Posterior cingulate gyrus (tissue), 11 donors: ENCODE measurements around the gene CCDC174.

Experiments used
- DNase-seq, 10 donors: peaks; one replicate each; pipeline versions ENCODE4 v3.0.0 to v3.0.0-alpha.2; 2020 to 2021; ENCODE audit warnings: mixed read lengths in 3 of 10
- intact Hi-C: fragments of 100-400 bp; cut with DNase I; formaldehyde crosslinking; loops from one replicate; pipeline ENCODE4 v1.15.1; 2023

The CCDC174 gene

GRCh38 chr3:14691239-14691638 is 39.7 kb downstream of the CCDC174 start:
- no peak for DNase-seq
- intact Hi-C loops = no loop called here

- no peak for DNase-seq
- intact Hi-C loops = no loop called here
Observed at GRCh38 chr3:14691719-14692118, 40.2 kb downstream of the CCDC174 start.

GRCh38 chr3:14698601-14699244 is 47.2 kb downstream of the CCDC174 start:
- DNase-seq = no peak
- intact Hi-C loops = no loop called here

GRCh38 chr3:14699643-14700042 is 48.1 kb downstream of the CCDC174 start:
- DNase-seq = no peak

GRCh38 chr3:14700891-14701290 is 49.3 kb downstream of the CCDC174 start:
- intact Hi-C loops = no loop called here
- no peak for DNase-seq

More at GRCh38 chr3:14699643-14700042, 48.1 kb downstream of the CCDC174 start:
- intact Hi-C loops = no loop called here

GRCh38 chr3:14701676-14702075 is 50.1 kb downstream of the CCDC174 start:
- intact Hi-C loops = no loop called here
- DNase-seq = no peak

GRCh38 chr3:14703128-14703750 is 51.7 kb downstream of the CCDC174 start:
- intact Hi-C loops = no loop called here
- DNase-seq = no peak

- intact Hi-C loops = no loop called here
- DNase-seq = no peak
Observed at GRCh38 chr3:14703791-14704190, 52.2 kb downstream of the CCDC174 start.

- intact Hi-C loops = no loop called here
- DNase-seq = no peak
Observed at GRCh38 chr3:14706096-14706495, 54.5 kb downstream of the CCDC174 start.

- DNase-seq = no peak
- intact Hi-C loops = no loop called here
Observed at GRCh38 chr3:14716591-14716990, 65.0 kb downstream of the CCDC174 start.

GRCh38 chr3:14717307-14717706 is 65.7 kb downstream of the CCDC174 start:
- no peak for DNase-seq
- intact Hi-C loops = no loop called here

GRCh38 chr3:14718539-14718938 is 67.0 kb downstream of the CCDC174 start:
- no peak for DNase-seq
- intact Hi-C loops = no loop called here

GRCh38 chr3:14719006-14719405 is 67.4 kb downstream of the CCDC174 start:
- no peak for DNase-seq
- intact Hi-C loops = no loop called here

- intact Hi-C loops = no loop called here
- no peak for DNase-seq
Observed at GRCh38 chr3:14721126-14721864, 69.7 kb downstream of the CCDC174 start.
